Stimulated activated CD8-positive, alpha-beta memory T cell treated with anti-CD3 and anti-CD28 coated beads, Interleukin-15, amount 100 ng/mL, for 24 hours (primary cell): ENCODE results near the gene ZNF462.

Experiments
- DNase-seq: peaks from one replicate; pipeline ENCODE4 v3.0.0-alpha.2; 2020; ENCODE audit warnings: low read depth

The ZNF462 gene

DNA sequence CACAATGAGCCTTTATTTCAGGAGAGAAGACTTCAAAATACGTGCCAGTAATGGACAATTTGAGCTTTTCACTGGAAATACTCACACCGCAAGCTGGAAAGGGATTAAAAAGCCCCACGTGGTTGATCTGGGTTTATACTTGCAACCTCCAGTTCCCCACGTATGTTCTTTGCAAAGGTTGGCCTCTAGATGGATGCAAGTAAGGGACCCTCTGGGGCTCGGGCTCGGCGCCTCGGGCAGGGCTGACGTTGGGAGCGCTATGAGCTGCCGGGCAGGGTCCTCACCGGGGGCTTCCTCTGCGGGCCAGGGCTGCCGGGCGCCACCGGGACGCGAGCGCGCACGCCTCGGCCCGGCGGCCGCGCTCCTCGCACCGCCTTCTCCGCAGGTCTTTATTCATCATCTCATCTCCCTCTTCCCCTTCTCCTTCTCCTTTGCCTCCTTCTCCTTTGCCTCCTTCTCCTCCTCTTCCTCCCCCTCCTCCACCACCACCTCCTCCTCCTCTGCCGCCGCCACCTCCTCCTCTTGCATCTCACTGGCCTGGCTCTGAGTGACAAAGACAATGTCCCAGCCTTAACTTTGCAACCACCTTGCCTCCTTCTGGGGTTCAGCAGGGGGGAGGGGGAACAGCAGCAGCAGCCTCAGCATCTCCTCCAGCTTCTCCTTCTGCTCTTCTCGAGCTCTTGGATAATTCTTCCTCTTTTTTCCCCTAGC lies 701 bp upstream of the ZNF462 start:
- DNase-seq = no peak

DNA sequence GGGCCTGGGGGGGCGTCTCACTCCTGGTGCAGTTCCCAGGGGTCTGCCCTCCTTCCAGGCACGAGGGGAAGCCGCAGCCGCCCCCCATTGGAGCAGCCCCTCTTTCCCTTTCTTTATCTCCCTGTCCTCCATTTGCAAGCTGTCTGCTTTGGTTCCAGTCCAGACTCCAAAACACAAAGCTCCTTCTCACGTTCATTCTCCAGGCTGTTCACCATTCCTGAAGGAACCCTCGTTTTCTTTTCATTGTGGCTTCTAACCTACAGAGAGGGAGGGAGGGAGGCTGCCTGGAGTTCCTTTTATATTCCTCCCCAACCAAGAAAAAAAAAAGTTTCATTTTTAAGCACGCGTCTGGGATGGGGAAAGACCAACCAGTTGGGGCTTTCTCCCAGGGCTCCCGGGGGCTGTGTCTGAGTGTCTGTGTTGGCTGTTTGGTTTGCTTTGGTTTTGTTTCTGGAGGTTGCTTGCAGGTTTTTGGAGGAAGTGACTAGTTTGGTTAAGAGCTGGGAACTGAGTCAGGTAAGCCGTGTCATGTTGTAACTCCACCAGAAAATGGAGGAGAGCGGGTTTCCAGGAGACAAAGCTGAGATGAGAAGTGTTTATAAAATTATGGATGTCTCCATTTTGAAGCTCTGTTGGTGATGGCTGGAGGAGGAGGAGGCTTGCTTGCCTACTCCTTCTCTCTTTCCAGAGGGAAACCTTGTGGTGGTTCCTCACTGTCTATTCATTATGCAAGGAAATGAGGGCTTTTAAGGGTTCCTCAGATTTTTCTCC lies 1.6 kb downstream of the ZNF462 start:
- no peak for DNase-seq

DNA sequence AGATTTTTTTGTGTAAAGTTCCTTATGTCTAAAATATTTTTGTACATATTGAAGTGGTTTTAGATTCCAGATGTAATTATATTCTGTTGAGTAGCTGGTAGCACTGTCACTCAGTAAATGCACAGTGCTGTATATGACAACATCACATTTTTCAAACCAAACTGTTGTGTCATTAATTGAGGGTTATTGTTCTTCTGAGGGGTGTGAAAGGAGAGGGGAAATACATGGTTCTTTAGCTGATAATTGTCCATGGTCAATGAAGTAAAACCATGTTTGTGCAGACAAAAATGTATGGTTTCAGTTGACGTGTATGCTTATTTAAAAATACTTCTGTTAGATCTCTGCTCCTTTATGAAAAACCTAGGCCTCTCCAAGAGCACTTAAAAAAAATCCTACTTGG lies 3.3 kb downstream of the ZNF462 start:
- DNase-seq = no peak

DNA sequence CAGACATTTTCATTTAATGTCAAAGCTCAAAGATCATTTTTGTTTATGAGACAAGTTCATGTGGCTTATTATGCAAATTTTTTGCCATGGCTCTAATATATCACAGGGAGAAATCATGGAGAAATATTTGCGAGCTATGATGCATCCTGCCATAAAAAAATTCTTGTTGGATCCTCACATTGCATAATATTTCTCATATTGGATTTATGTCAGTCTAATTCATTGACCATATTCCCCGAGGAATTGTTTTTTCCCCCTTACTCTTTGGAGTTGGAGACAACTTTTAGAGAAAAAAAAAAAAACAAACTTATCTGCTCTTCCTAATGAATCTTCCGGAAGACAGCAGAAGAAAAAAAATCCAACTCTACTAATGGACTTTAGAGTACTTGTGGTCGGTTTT lies 4.3 kb downstream of the ZNF462 start:
- no peak for DNase-seq

DNA sequence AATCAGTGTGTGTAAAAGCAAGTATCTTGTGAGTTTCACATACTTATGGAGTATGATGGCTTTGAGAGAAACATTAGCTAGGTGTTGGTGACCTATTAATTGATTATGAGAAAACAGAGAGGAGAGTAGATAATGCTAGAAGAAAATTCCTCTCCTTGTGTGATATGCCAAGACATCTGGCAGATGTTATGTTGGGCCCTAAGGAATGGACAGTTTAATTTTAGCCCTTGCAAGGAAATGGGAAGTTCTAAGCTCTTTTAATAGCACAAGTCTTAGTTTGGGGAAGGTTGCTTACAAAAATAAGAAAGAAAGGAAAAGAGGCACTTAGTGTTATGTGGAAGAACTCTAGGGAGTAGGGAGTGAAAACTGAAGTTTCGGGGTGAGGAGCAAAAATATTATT lies 5.1 kb downstream of the ZNF462 start:
- DNase-seq = no peak

GRCh38 chr9:106868565-106868964 lies 5.6 kb downstream of the ZNF462 start:
- DNase-seq = no peak

GRCh38 chr9:106869028-106869427 lies 6.1 kb downstream of the ZNF462 start:
- no peak for DNase-seq

GRCh38 chr9:106869458-106869857 lies 6.5 kb downstream of the ZNF462 start:
- no peak for DNase-seq

GRCh38 chr9:106872641-106873040 lies 9.7 kb downstream of the ZNF462 start:
- no peak for DNase-seq

- DNase-seq = no peak
Measured at GRCh38 chr9:106874031-106874430, 11.1 kb downstream of the ZNF462 start.

- DNase-seq = no peak
Measured at GRCh38 chr9:106874652-106875051, 11.7 kb downstream of the ZNF462 start.

GRCh38 chr9:106875529-106875928 lies 12.6 kb downstream of the ZNF462 start:
- no peak for DNase-seq

DNA sequence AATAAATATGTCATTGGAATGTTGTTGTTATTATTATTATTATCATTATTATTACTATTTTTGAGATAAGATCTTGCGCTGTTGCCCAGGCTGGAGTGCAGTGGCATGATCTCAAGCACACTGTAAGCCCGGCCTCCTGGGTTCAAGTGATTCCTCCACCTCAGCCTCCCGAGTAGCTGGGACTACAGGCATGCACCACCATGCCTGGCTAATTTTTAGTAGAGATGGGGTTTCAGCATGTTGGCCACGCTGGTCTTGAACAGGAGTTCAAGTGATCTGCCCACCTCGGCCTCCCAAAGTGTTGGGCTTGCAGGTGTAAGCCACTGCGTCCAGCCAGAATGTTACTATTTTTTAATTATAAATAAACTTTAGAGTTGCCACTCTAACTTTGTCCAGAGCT lies 14.4 kb downstream of the ZNF462 start:
- DNase-seq = no peak

DNA sequence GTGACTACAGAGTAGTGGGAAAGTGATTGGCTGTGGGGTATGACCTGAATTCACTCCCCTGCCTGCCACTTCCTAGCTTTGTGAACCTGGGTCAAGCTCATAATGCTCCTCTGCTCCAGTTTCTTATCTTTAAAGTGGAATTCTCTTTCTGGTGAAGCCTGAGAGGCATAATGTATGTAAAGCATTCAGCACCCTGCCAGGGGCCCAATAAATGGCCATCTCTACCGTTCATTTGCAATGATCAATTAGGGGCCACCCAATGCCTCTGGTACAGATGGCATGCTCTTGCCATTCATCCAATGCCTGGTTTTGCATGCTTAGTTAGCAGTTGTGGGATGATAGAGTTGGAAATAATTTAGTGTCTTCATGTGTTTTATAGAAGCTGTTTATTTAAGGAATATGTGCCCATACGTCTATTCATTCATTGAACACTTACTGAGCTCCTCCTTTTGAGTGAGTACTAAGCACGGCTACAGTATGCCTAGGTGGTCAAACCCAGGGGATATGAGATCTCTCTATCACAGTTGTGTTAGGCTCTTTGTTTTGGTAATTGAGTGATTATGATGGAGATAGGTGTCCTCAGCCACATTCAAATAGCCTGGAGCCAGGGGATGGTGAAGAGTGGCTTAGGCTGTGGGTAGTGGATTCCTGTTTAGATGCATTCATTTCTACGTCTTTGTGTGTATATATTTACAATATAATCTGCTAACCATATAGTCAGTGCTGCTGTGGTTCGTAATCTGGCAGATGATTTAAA lies 15.3 kb downstream of the ZNF462 start:
- no peak for DNase-seq

DNA sequence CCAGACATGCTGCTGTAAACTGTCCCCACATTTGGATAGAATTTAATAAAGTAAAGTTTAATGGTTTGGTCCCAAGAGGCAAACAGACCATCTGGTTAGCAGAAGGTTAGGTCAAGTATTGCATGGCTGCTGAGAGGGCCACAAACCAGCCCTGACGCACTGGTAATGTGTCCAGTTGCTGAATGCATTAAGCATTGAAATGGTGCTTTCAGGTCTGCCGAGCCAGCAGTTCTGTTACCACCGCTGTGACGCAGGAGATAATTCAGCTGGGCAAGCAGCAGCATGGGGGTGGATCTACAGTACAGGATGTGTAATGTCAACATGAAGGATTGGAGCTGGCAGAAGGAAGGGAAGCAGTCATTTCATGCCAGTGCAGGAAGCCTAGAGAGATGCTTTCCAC lies 16.0 kb downstream of the ZNF462 start:
- no peak for DNase-seq

DNA sequence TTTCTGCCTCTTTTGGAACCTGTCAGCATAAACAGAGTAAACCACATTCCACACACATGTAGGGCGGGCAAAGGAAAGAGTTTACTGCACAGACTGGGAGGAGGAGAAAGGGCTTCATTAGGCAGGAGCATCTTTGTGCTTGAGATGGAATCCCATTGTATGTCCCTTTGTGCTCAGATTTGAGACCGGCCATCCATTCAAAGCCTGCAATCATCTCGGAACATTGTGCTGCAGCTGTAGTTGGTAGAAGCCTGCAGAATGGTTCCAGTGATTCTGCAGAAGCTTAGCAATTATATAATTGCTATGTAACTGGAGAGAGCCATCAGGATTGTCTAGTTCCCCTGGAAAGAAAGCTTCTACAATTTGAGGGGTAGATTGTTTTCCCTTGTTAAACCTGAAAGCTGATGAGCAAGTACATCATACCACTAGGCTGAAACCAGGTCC lies 16.5 kb downstream of the ZNF462 start:
- DNase-seq = no peak

- DNase-seq = no peak
Measured at GRCh38 chr9:106880081-106880480, 17.1 kb downstream of the ZNF462 start.

DNA sequence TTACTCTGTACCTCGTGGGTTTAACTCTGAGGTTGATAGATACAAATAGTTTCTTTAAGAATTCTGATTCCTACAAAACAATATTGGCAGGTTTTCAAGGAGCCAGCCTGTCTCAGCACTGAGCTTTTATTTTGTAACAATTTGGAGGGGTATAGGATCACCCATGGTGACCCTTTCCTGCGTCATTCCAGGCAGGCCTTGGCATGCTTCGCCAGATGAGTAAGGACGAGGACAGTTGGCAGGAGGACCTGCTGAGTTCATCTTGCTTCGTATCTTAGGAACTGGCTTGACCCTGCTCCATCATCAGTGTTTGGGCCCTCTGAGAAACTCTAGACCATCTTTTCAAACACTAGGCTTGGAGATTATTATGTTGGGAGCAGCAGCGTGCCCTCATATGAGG lies 17.9 kb downstream of the ZNF462 start:
- no peak for DNase-seq

DNA sequence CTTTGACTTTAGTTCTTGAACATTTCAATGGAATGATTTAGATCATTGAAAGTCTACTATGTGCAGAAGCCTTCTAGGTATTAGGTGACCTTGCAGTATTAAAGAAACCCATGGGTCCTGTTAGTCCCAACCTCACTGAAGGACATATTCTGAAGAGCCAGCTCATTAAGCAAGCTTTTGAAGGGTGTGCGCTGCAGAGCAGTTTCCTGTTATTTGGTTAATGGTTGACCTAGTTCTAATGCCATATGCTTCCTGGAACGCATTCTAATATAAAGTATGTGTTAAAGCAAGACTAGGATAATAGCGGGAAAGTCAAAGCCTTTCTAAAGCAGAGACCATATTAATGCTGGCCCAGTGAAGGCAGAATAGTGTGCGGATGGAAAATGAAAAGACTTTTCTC lies 20.1 kb downstream of the ZNF462 start:
- DNase-seq = no peak

DNA sequence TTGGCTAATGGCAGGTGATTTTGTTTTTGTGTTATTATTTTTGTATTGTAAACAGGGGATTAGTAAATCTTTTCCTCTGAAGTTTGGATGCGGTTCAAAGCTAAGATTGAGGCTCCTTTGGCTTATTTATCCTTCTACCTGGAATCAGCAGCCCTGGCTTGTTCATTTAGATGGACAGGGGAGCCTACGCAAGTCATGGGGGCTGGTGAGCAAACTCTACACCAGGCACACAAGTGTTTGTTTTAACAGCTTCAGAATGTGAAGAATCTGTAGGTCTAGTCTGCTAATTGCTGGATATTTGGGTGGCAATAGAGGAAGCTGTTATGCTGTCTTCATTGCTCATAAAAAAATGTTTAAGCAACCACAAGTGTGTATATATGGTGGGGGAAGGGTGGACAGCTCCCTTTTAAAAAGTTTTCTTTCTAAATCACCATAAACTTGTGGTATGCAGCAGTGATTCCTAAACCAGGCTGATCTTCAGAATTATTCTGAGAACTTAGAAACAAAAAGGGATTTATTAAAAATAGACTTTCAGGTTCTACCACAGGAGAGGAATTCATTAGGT lies 20.7 kb downstream of the ZNF462 start:
- no peak for DNase-seq

DNA sequence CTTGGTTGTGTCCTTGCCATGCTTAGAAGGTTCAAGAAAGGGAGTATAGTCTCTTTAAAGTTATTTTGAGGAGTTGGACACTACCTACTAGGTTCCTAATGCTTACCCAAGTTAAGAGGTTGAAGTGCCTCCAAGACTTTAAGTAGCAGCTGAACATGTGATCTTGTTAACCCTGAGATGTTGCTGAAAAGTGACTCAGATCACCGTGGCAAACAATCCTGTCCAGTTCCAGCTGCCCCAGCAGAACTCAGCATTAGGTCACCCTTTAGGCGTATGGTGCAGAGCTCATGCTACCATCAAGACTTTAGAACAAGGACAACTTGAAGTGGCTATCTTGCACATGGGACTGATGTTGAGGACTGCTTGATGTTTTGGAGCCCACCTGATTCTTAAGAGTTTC lies 22.5 kb downstream of the ZNF462 start:
- DNase-seq = no peak
